Psoas muscle (tissue), 8 donors: ENCODE results near the gene IMMP1L. TPM values are rescaled to one million over a fixed set of nuclear protein-coding genes. Genes with fewer than 3 reads are reported as not detected.

Source experiments
- ATAC-seq, 4 donors: fragments of 200-7000 bp; cut with Tn5 transposase; one replicate each; pipeline ENCODE4 v1.9.1; 2020; ENCODE audit warnings: moderate library complexity in 3 of 4, mild to moderate bottlenecking in 2 of 4
- DNase-seq, 2 donors: peaks; one replicate each; pipeline ENCODE4 v3.0.0-alpha.2; 2020
- H3K27ac ChIP-seq: fragments of 200-600 bp; one replicate; pipeline ENCODE4 v1.8.0; 2022
- H3K27me3 ChIP-seq, 3 donors: fragments of 200-600 bp in 1 of 3; one replicate each; pipeline versions ENCODE4 v1.6.1 to v1.8.0; 2013 to 2022; ENCODE audit warnings: low read length in 2 of 3, mild to moderate bottlenecking in 2 of 3, moderate library complexity in 1 of 3; ENCODE audit not compliant: insufficient read depth in 3 of 3
- H3K36me3 ChIP-seq, 2 donors: fragments of 200-600 bp in 1 of 2; one replicate each; pipeline versions ENCODE4 v1.6.1 to v1.8.0; 2013 to 2022; ENCODE audit warnings: low read depth in 1 of 2, mild to moderate bottlenecking in 1 of 2, moderate library complexity in 1 of 2; ENCODE audit not compliant: insufficient read depth in 1 of 2
- H3K4me1 ChIP-seq: fragments of 200-600 bp; one replicate; pipeline ENCODE4 v1.8.0; 2022
- H3K4me3 ChIP-seq: fragments of 200-600 bp; one replicate; pipeline ENCODE4 v1.8.0; 2022; ENCODE audit warnings: mild to moderate bottlenecking
- H3K9me3 ChIP-seq: fragments of 200-600 bp; one replicate; pipeline ENCODE4 v1.8.0; 2022
- WGBS, 3 donors: extraction: QIAGEN DNeasy Blood & Tissue Kit; methylation state at CpG; one replicate each; pipeline versions ENCODE4 v1.1.6 to v1.1.7; 2013; 5-methylcytosine and 5-hydroxymethylcytosine counted together
- intact Hi-C, 2 donors: fragments of 100-400 bp; cut with DNase I; formaldehyde crosslinking; loops; one replicate each; pipeline versions ENCODE4 v1.11.0 to v1.14.2; 2022
- long read RNA-seq, 2 donors: library from polyadenylated mRNA; unstranded; transcript quantifications; one replicate each; pipeline ENCODE4 v2.0.0, GENCODE V29; 2021
- polyA plus RNA-seq, 3 donors: library from polyadenylated mRNA; stranded (reverse); fragments of 200-250 nt; gene quantifications; one replicate each; pipeline ENCODE4 v1.2.3, GENCODE V29; 2013
- total RNA-seq, 4 donors: library from RNA; stranded (reverse); fragmentation: NEBNext Ultra II Directional in 2 of 4; extraction: Animal tissue kit (Norgen Biotek cat#: 25700) in 2 of 4; gene quantifications; one replicate each; pipeline versions ENCODE4 v1.2.1 to v1.2.4, GENCODE V29; 2021 to 2023
- TF ChIP-seq, protein P1 (sequence below): fragments of 200-600 bp; IDR thresholded peaks from one replicate; pipeline ENCODE4 v1.8.0; 2022; ENCODE audit warnings: antibody characterized with exemption
- donor health status: healthy with polysubstance abuse.
- donor health status: DM: no; HTN: no; CAD: no; lungs with moderate emphysema.
- donor health status: Bipolar disorder and iron deficiency.
- donor health status: healthy.
- donor health status: DM: yes; HTN: yes; CAD: no.
- donor health status: DM: no; HTN: no; CAD: no.
- donor health status: DM: no; HTN: no; CAD: no.
- donor health status: DM: yes; HTN: yes; CAD: no.

Gene IMMP1L
- total RNA-seq (10 to 100 TPM; 17.7 to 28.6 (median 24.4) TPM), polyA plus RNA-seq (10 to 100 TPM; 15.5 to 42.1 (median 38.8) TPM)
- long read RNA-seq, donor 1, partial matches to known transcripts, result 0 of 5 reads
- long read RNA-seq, donor 1, other reads (novel, unspliced or antisense), result 3 of 5 reads
- long read RNA-seq, donor 2, partial matches to known transcripts, result 0 of 9 reads
- long read RNA-seq, donor 2, other reads (novel, unspliced or antisense), result 2 of 9 reads

- Histone ChIP-seq H3K4me1 (peaks cover 27% of the 10 kb centered on the region), H3K4me3 (peak within 1 kb of the TSS; percentile 95), H3K27ac (peak within 1 kb of the TSS; percentile 85), H3K27me3 (no peaks in the 10 kb centered on the region), H3K36me3 (peaks cover 0 to 3% of the 10 kb centered on the region in 2 donors), H3K9me3 (no peaks in the 10 kb centered on the region)
- ATAC-seq (peak; percentile 100), DNase-seq (peak; percentile 94 to 97)
- TF ChIP-seq, protein P1, sequence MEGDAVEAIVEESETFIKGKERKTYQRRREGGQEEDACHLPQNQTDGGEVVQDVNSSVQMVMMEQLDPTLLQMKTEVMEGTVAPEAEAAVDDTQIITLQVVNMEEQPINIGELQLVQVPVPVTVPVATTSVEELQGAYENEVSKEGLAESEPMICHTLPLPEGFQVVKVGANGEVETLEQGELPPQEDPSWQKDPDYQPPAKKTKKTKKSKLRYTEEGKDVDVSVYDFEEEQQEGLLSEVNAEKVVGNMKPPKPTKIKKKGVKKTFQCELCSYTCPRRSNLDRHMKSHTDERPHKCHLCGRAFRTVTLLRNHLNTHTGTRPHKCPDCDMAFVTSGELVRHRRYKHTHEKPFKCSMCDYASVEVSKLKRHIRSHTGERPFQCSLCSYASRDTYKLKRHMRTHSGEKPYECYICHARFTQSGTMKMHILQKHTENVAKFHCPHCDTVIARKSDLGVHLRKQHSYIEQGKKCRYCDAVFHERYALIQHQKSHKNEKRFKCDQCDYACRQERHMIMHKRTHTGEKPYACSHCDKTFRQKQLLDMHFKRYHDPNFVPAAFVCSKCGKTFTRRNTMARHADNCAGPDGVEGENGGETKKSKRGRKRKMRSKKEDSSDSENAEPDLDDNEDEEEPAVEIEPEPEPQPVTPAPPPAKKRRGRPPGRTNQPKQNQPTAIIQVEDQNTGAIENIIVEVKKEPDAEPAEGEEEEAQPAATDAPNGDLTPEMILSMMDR, result no peak
- 0 to 1% (median 0%) methylated on average over 47 of the region's 47 CpGs for WGBS, 3 donors
- intact Hi-C loops, result no loop called here
Measured at GRCh38 chr11:31509429-31510345, at the start of gene IMMP1L, which contains the start of gene ELP4. Gene IMMP1L (minus strand): TSS chr11:31509622. CDS start chr11:31463276, 46,346 bp downstream. Gene ELP4 (plus strand): TSS chr11:31509767. CDS start chr11:31509785, 18 bp downstream.

DNA sequence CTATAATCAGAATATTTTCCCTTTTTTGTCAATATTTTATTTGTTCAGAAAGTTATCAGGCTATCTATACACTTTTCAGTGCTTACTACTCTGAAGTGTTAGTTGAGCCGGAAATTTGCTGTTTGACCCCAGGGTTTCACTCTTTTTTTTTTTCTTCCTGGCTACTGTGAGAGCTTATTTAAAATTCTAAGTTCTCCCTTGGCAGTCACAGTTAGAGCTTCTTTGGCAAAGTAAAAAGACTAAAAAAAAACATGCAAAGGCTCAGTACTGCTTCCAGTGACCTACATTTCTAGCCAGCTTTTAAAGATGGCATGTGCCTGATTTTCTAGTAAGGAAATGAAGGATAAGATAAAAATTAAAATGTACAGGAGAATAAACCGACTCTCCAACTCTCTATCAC is 48.6 kb upstream of the IMMP1L start:
- H3K4me3 ChIP-seq, result no peak overlapping the region
- peaks cover 14% of the 10 kb centered on the region for H3K4me1 ChIP-seq
- WGBS, 3 donors, result 7 to 18% (median 17%) methylated on average over 2 of the region's 2 CpGs
- no peak overlapping the region for H3K27ac ChIP-seq
- DNase-seq, result no peak
- no peaks in the 10 kb centered on the region for H3K27me3 ChIP-seq
- ATAC-seq, result no peak
- intact Hi-C loops, result no loop called here
- TF ChIP-seq, protein P1, result no peak
- no peaks in the 10 kb centered on the region for H3K9me3 ChIP-seq
- no peaks in the 10 kb centered on the region for H3K36me3 ChIP-seq

DNA sequence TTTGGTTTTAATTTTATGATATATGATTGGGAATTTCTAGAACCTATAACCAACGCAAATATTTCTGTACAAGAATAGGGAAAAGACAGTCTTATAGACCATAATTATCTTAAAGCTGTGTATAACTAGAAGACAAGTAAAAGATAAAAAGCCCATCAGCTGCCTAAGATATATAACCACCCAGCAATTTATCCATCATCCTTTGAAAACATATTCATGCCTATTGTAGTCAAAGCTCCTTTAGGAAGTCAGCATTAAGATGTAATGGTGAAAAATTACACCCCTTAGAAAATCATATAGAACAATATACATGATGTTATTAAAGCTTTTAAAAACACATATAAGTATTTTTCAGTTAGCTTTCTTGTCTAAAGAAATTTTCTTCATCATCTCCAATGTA is 46.5 kb upstream of the IMMP1L start:
- TF ChIP-seq, protein P1, result no peak
- H3K4me3 ChIP-seq, result no peak overlapping the region
- no peak for ATAC-seq
- WGBS, 3 donors, result 90 to 97% (median 93%) methylated on average over 1 of the region's 1 CpG
- DNase-seq, result no peak
- intact Hi-C loops, result no loop called here
- H3K9me3 ChIP-seq, result no peaks in the 10 kb centered on the region
- peaks cover 14% of the 10 kb centered on the region for H3K4me1 ChIP-seq
- H3K27me3 ChIP-seq, result no peaks in the 10 kb centered on the region
- no peaks in the 10 kb centered on the region for H3K36me3 ChIP-seq
- no peak overlapping the region for H3K27ac ChIP-seq

- Histone ChIP-seq H3K27me3 (no peaks in the 10 kb centered on the region), H3K4me1 (no peaks in the 10 kb centered on the region), H3K9me3 (no peaks in the 10 kb centered on the region), H3K36me3 (peaks cover 6 to 42% of the 10 kb centered on the region in 2 donors), H3K4me3 (no peak overlapping the region), H3K27ac (no peak overlapping the region)
- intact Hi-C loops, result no loop called here
- ATAC-seq, result no peak
- TF ChIP-seq, protein P1, result no peak
- DNase-seq, result no peak
Measured at GRCh38 chr11:31542862-31543261, 33.4 kb upstream of the IMMP1L start.
